Endothelial cell of umbilical vein (primary cell): ENCODE results near the gene LAPTM4A. TPM values are rescaled to one million over a fixed set of nuclear protein-coding genes. Genes with fewer than 3 reads are reported as not detected.

Experiments
- BruUV-seq: library from RNA; stranded (reverse); fragments of 400-500 nt; replicated peaks from 2 replicates; lab custom pipeline; 2021; lab: Mats Ljungman, UMichigan
- CTCF ChIA-PET: fragments of 300-600, 350-600 bp; sonication (Branson Sonifier 250); formaldehyde crosslinking; loops from one replicate; lab custom pipeline; 2021; ENCODE audit warnings: antibody characterized with exemption, inconsistent platforms; lab: Charles Lee
- POLR2A ChIA-PET: fragments of 300-600, 350-600 bp; sonication (Branson Sonifier 250); formaldehyde crosslinking; loops from one replicate; lab custom pipeline; 2021; ENCODE audit warnings: antibody characterized with exemption, inconsistent platforms; lab: Charles Lee
- DNase-seq: peaks from one replicate; pipeline ENCODE4 v3.0.0-alpha.2; 2011; ENCODE audit warnings: low read depth, low spot score
- FAIRE-seq: peaks from 2 replicates; lab custom pipeline; 2011; peaks lifted over from hg19 to GRCh38; lab: Jason Lieb, UNC
- H2AFZ ChIP-seq: 2 replicates; pipeline ENCODE4 v1.6.0; 2012; ENCODE audit warnings: low read depth, low read length, control low read depth, inconsistent platforms
- H3K27ac ChIP-seq: 2 replicates; pipeline ENCODE4 v1.5.1; 2011; ENCODE audit warnings: low read depth, mild to moderate bottlenecking, control low read depth, low read length, moderate library complexity; ENCODE audit not compliant: insufficient read depth
- H3K27me3 ChIP-seq, 2 experiments: 2 replicates each; pipeline versions ENCODE4 v1.6.0 to v1.6.1; 2011; ENCODE audit warnings: low read length in 2 of 2, mixed read lengths in 1 of 2; ENCODE audit not compliant: control insufficient read depth in 2 of 2, insufficient read depth in 2 of 2
- H3K36me3 ChIP-seq, 2 experiments: 2 replicates in 1 of 2; 3 replicates in 1 of 2; pipeline ENCODE4 v1.5.1; 2011; ENCODE audit warnings: low read length in 2 of 2, mild to moderate bottlenecking in 1 of 2, moderate library complexity in 1 of 2; ENCODE audit not compliant: control insufficient read depth in 2 of 2, insufficient read depth in 2 of 2; ENCODE audit errors: extremely low read depth in 1 of 2
- H3K4me1 ChIP-seq: 3 replicates; pipeline ENCODE4 v1.5.1; 2011; ENCODE audit warnings: mild to moderate bottlenecking, low read length; ENCODE audit not compliant: control insufficient read depth, insufficient read depth; ENCODE audit errors: extremely low read depth
- H3K4me2 ChIP-seq: 2 replicates; pipeline ENCODE4 v1.6.1; 2011; ENCODE audit warnings: low read length, control low read depth, mixed read lengths; ENCODE audit not compliant: insufficient read depth
- H3K4me3 ChIP-seq, 3 experiments: fragments of 200-600 bp in 1 of 3; sonication (generic), shearing (Covaris generic) in 1 of 3; replicated peaks in 1 of 3; 2 replicates each; pipeline ENCODE4 v1.5.1; 2011 to 2016; ENCODE audit warnings: control low read depth in 3 of 3, low read length in 3 of 3, mild to moderate bottlenecking in 2 of 3, inconsistent platforms in 1 of 3, low read depth in 1 of 3, moderate library complexity in 1 of 3; ENCODE audit not compliant: insufficient read depth in 1 of 3
- H3K79me2 ChIP-seq: 2 replicates; pipeline ENCODE4 v1.6.0; 2012; ENCODE audit warnings: low read length, inconsistent platforms; ENCODE audit not compliant: control insufficient read depth, insufficient read depth
- H3K9ac ChIP-seq: replicated peaks from 2 replicates; pipeline ENCODE3; 2011; ENCODE audit warnings: low read length, control low read depth; ENCODE audit not compliant: insufficient read depth; ENCODE audit errors: extremely low read depth
- H3K9me1 ChIP-seq: replicated peaks from 3 replicates; pipeline ENCODE4 v1.6.0; 2011; ENCODE audit warnings: mild to moderate bottlenecking, low read length; ENCODE audit not compliant: control insufficient read depth, insufficient read depth; ENCODE audit errors: extremely low read depth
- H3K9me3 ChIP-seq: replicated peaks from 2 replicates; pipeline ENCODE4 v1.5.1; 2012; ENCODE audit warnings: low read length, inconsistent platforms; ENCODE audit not compliant: control insufficient read depth, insufficient read depth
- H4K20me1 ChIP-seq: replicated peaks from 2 replicates; pipeline ENCODE3; 2011; ENCODE audit warnings: mild to moderate bottlenecking, low read length; ENCODE audit not compliant: control insufficient read depth, insufficient read depth; ENCODE audit errors: extremely low read depth
- CTCF ChIP-seq, 2 donors: IDR thresholded peaks; 1 replicate in 1 of 2; 2 replicates in 1 of 2; pipeline ENCODE4 v1.5.1; 2011; ENCODE audit warnings: low read length in 2 of 2, mild to moderate bottlenecking in 2 of 2, moderate library complexity in 2 of 2, control low read depth in 1 of 2, inconsistent platforms in 1 of 2, low read depth in 1 of 2; ENCODE audit not compliant: insufficient read depth in 1 of 2; ENCODE audit errors: extremely low read depth in 1 of 2
- EZH2 ChIP-seq: IDR thresholded peaks from 2 replicates; pipeline ENCODE4 v1.6.1; 2012; ENCODE audit warnings: borderline replicate concordance, low read depth, mild to moderate bottlenecking, moderate library complexity, low read length, inconsistent platforms; ENCODE audit not compliant: severe bottlenecking
- POLR2A ChIP-seq: IDR thresholded peaks from 2 replicates; pipeline ENCODE4 v1.6.1; 2012; ENCODE audit warnings: low read depth, mild to moderate bottlenecking, control low read depth, low read length
- POLR2AphosphoS5 ChIP-seq: IDR thresholded peaks from 2 replicates; pipeline ENCODE4 v1.6.1; 2012; ENCODE audit warnings: low read depth, mild to moderate bottlenecking, control low read depth, low read length, moderate library complexity; ENCODE audit not compliant: insufficient read depth
- dilution Hi-C: fragments of 300-500 bp; cut with MboI; formaldehyde crosslinking; loops from one replicate; pipeline ENCODE4 v1.15.0; 2019; ENCODE audit warnings: low sequenced_read_pairs; ENCODE audit not compliant: extremely low pct_ligation_motif_present
- intact Hi-C: fragments of 100-400 bp; cut with micrococcal nuclease; formaldehyde crosslinking; loops from one replicate; pipeline ENCODE4 v1.10.0; 2022
- polyA plus RNA-seq, 4 experiments: library from polyadenylated mRNA; depleted of rRNA in 3 of 4; stranded (reverse) in 3 of 4; unstranded in 1 of 4; fragments of >200 nt; gene quantifications; 2 replicates each; pipeline versions ENCODE4 v1.2.1 to v1.2.3, GENCODE V29; 2011 to 2012; ENCODE audit warnings: missing spikeins in 1 of 4
- total RNA-seq: library from RNA; stranded (reverse); gene quantifications from 2 replicates; pipeline ENCODE4 v1.2.3, GENCODE V29; 2021

The LAPTM4A gene
- total and polyA plus RNA-seq, 2 donors (not counting 3 experiments of a cell fraction or from before 2014, with no cell fraction given): 155 to 427 TPM

GRCh38 chr2:20012282-20013125 is 38.9 kb downstream of the LAPTM4A start, which contains the start of gene MATN3:
MATN3 (minus strand) TSS chr2:20012668; CDS start chr2:20012631, 37 bp downstream.
- H3K36me3 ChIP-seq: no peaks in the 10 kb centered on the region
- no peaks in the 10 kb centered on the region for H3K9me3 ChIP-seq
- no peak for DNase-seq
- BruUV-seq: no TSS peak
- peak within 1 kb of the TSS; percentile 64 for H3K4me2 ChIP-seq
- ChIA-PET CTCF (interaction anchor here (0.6 to 6.6 kb wide), 9 partner anchors 15 to 79 kb away, joined by 3 to 259 read pairs (median 4); partner anchors contain the start of genes LAPTM4A and WDR35), POLR2A (interaction anchor here (0.6 kb wide), 1 partner anchor 210 kb away, joined by 4 read pairs; no protein-coding TSS in a partner anchor)
- H3K79me2 ChIP-seq: no peaks in the 10 kb centered on the region
- H2AFZ ChIP-seq: peak within 1 kb of the TSS; percentile 89
- TF ChIP-seq POLR2A (peak; percentile 37), EZH2 (no peak), POLR2AphosphoS5 (peak; percentile 50), CTCF (IDR thresholded peaks at IDR 0.05; ENCODE audit: extremely low read depth in 1 of 2, insufficient read depth in 1 of 2, low read depth in 1 of 2, low read length in 2 of 2) (no peak)
- no peaks in the 10 kb centered on the region for H3K9me1 ChIP-seq
- intact Hi-C loops (loop anchor here (1.0 to 5.0 kb wide), 3 partner anchors 23 to 40 kb away; no protein-coding TSS in a partner anchor), dilution Hi-C loops (no loop called here)
- peaks cover 13% of the 10 kb centered on the region for H3K4me1 ChIP-seq
- no peaks in the 10 kb centered on the region for H4K20me1 ChIP-seq
- peak within 1 kb of the TSS; percentile 24 to 37 (median 30) for H3K4me3 ChIP-seq
- peak within 1 kb of the TSS; percentile 62 for H3K9ac ChIP-seq
- H3K27me3 ChIP-seq: peaks cover 0 to 3% of the 10 kb centered on the region in 2 experiments
- FAIRE-seq: no peak
- H3K27ac ChIP-seq: no peak within 1 kb of the TSS
